Measurements from ENCODE around the gene ZNRF2. TPM values are rescaled to one million over a fixed set of nuclear protein-coding genes. Genes with fewer than 3 reads are reported as not detected.

ZNRF2 gene
- total and polyA plus RNA-seq, 2 experiments from 2014 or later, result 11.0 to 18.8 TPM

- Histone ChIP-seq H3K79me2 (no peaks in the 10 kb centered on the region), H3K36me3 (replicated peaks; ENCODE audit: insufficient read depth, low read depth) (no peaks in the 10 kb centered on the region), H3K27me3 (no peaks in the 10 kb centered on the region), H3K4me2 (no peak overlapping the region), H3K27ac (no peak overlapping the region), H3K9me2 (replicated peaks; ENCODE audit: insufficient read depth) (no peaks in the 10 kb centered on the region), H3K4me3 (no peak overlapping the region), H3K9me3 (ENCODE audit: low read depth) (no peaks in the 10 kb centered on the region), H3K4me1 (ENCODE audit: insufficient read depth) (no peaks in the 10 kb centered on the region), H4K20me1 (ENCODE audit: insufficient read depth, poor library complexity, severe bottlenecking) (no peaks in the 10 kb centered on the region), H2AFZ (no peak overlapping the region)
- TF ChIP-seq EZH2 (IDR thresholded peaks at IDR 0.05; ENCODE audit: borderline replicate concordance) (no peak), EZH2phosphoT487 (IDR thresholded peaks at IDR 0.05; ENCODE audit: low read depth, severe bottlenecking, unreplicated experiment) (no peak), CTCF (IDR thresholded peaks at IDR 0.05; ENCODE audit: poor library complexity) (no peak)
- WGBS (ENCODE audit: low lambda C conversion rate, missing lambda C conversion rate), result 70% methylated on average over 2 of the region's 2 CpGs
- DNase-seq (ENCODE audit: low spot score), result no peak
Observed at GRCh38 chr7:30366606-30367005, 82.2 kb downstream of the ZNRF2 start.

DNA sequence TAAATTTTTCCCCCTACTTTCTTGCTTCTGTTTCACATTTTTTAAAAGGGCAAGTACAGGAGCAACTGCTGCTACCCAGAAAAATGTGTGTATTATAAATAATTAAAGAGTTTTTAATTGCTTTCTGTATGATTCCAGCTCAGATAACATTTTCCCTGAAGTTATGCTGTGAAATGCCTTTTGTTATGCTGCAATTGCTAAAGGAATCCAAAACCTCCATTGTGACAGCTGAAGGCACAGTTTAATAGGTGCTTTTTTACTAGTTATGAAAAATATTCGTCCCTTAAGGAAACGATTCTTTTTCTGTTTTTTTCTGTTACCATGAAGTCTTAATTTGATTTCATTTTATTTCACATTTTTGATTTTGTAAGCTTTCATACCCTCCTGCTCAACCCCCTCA lies 83.2 kb downstream of the ZNRF2 start:
- Histone ChIP-seq H3K27ac (no peak overlapping the region), H4K20me1 (ENCODE audit: insufficient read depth, poor library complexity, severe bottlenecking) (no peaks in the 10 kb centered on the region), H3K9me3 (ENCODE audit: low read depth) (no peaks in the 10 kb centered on the region), H3K27me3 (no peaks in the 10 kb centered on the region), H2AFZ (no peak overlapping the region), H3K79me2 (no peaks in the 10 kb centered on the region), H3K36me3 (replicated peaks; ENCODE audit: insufficient read depth, low read depth) (no peaks in the 10 kb centered on the region), H3K4me2 (no peak overlapping the region), H3K4me1 (ENCODE audit: insufficient read depth) (no peaks in the 10 kb centered on the region), H3K9me2 (replicated peaks; ENCODE audit: insufficient read depth) (no peaks in the 10 kb centered on the region), H3K4me3 (no peak overlapping the region)
- DNase-seq (ENCODE audit: low spot score), result no peak
- 82% methylated on average over 2 of the region's 2 CpGs for WGBS (ENCODE audit: low lambda C conversion rate, missing lambda C conversion rate)
- TF ChIP-seq CTCF (IDR thresholded peaks at IDR 0.05; ENCODE audit: poor library complexity), result no peak
- TF ChIP-seq EZH2phosphoT487 (IDR thresholded peaks at IDR 0.05; ENCODE audit: low read depth, severe bottlenecking, unreplicated experiment), result no peak
- no peak for TF ChIP-seq EZH2 (IDR thresholded peaks at IDR 0.05; ENCODE audit: borderline replicate concordance)

GRCh38 chr7:30369879-30370278 lies 85.5 kb downstream of the ZNRF2 start:
- DNase-seq (ENCODE audit: low spot score), result no peak
- H3K27ac ChIP-seq, result no peak overlapping the region
- no peaks in the 10 kb centered on the region for H4K20me1 ChIP-seq (ENCODE audit: insufficient read depth, poor library complexity, severe bottlenecking)
- no peaks in the 10 kb centered on the region for H3K9me3 ChIP-seq (ENCODE audit: low read depth)
- H3K27me3 ChIP-seq, result no peaks in the 10 kb centered on the region
- no peak overlapping the region for H3K4me3 ChIP-seq
- no peaks in the 10 kb centered on the region for H3K36me3 ChIP-seq (replicated peaks; ENCODE audit: insufficient read depth, low read depth)
- TF ChIP-seq CTCF (IDR thresholded peaks at IDR 0.05; ENCODE audit: poor library complexity), result no peak
- TF ChIP-seq EZH2 (IDR thresholded peaks at IDR 0.05; ENCODE audit: borderline replicate concordance), result no peak
- TF ChIP-seq EZH2phosphoT487 (IDR thresholded peaks at IDR 0.05; ENCODE audit: low read depth, severe bottlenecking, unreplicated experiment), result no peak
- H3K4me1 ChIP-seq (ENCODE audit: insufficient read depth), result no peaks in the 10 kb centered on the region
- H3K4me2 ChIP-seq, result no peak overlapping the region
- H3K79me2 ChIP-seq, result no peaks in the 10 kb centered on the region
- no peaks in the 10 kb centered on the region for H3K9me2 ChIP-seq (replicated peaks; ENCODE audit: insufficient read depth)
- H2AFZ ChIP-seq, result no peak overlapping the region

DNA sequence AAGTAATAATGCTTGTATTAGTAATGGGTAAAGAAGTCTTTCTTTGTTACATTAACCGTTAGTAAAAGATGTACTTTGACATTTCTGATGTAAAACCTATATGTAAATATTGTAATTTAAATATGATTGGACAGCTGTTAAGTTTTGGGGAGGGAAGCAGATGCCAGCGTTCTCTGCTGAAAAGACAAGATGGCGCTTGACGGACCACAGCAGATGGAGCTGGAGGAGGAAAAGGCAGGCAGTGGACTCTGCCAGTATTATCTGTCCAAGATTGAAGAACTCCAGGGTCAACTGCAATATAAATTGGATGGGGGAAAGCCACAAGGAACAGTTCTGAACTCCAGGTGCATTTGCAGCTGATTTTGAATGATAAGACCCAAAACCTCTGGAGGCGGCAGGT lies 86.9 kb downstream of the ZNRF2 start:
- Histone ChIP-seq H3K4me1 (ENCODE audit: insufficient read depth) (no peaks in the 10 kb centered on the region), H3K4me2 (no peak overlapping the region), H2AFZ (no peak overlapping the region), H3K36me3 (replicated peaks; ENCODE audit: insufficient read depth, low read depth) (no peaks in the 10 kb centered on the region), H3K4me3 (no peak overlapping the region), H3K27me3 (no peaks in the 10 kb centered on the region), H3K9me3 (ENCODE audit: low read depth) (no peaks in the 10 kb centered on the region), H3K79me2 (no peaks in the 10 kb centered on the region), H4K20me1 (ENCODE audit: insufficient read depth, poor library complexity, severe bottlenecking) (no peaks in the 10 kb centered on the region), H3K27ac (no peak overlapping the region), H3K9me2 (replicated peaks; ENCODE audit: insufficient read depth) (no peaks in the 10 kb centered on the region)
- DNase-seq (ENCODE audit: low spot score), result no peak
- WGBS (ENCODE audit: low lambda C conversion rate, missing lambda C conversion rate), result 96% methylated on average over 5 of the region's 5 CpGs
- TF ChIP-seq EZH2 (IDR thresholded peaks at IDR 0.05; ENCODE audit: borderline replicate concordance), result no peak
- TF ChIP-seq CTCF (IDR thresholded peaks at IDR 0.05; ENCODE audit: poor library complexity), result no peak
- TF ChIP-seq EZH2phosphoT487 (IDR thresholded peaks at IDR 0.05; ENCODE audit: low read depth, severe bottlenecking, unreplicated experiment), result no peak
